ENCODE results near the gene CAMK1D. TPM values are rescaled to one million over a fixed set of nuclear protein-coding genes. Genes with fewer than 3 reads are reported as not detected.
A peak's percentile ranks its signal among the peaks of the same experiment; 100 is the strongest.

Gene CAMK1D
- total and polyA plus RNA-seq, 4 experiments from 2014 or later, result 5.2 to 22.2 (median 19.4) TPM

DNA sequence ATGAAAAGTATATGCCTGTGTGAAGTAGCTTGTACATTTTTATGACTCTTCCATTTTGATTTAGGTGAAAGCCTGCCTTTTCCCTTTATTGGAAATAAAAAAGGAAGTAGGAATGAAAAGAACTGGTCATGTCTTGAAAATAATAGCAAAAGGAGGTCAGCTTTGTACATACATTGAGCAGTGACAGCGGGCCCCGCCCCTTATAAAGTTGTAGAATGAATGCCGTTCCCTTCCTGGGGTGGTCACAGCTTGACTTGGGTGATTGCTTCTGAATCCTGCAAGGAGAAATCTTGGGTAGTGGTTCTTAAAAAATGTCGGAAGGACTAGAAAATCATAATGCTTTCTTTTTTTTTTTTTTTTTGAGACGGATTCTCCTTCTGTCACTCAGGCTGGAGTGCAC, 31.7 kb downstream of the CAMK1D start:
- Histone ChIP-seq H3K27me3 (ENCODE audit: insufficient read depth, low read length) (no peaks in the 10 kb centered on the region), H3K9me3 (ENCODE audit: control insufficient read depth in 1 of 2, low read length in 2 of 2) (no peaks in the 10 kb centered on the region), H3K36me3 (ENCODE audit: insufficient read depth, low read length) (no peaks in the 10 kb centered on the region), H3K27ac (ENCODE audit: low read depth, low read length) (no peak overlapping the region), H3K4me1 (ENCODE audit: insufficient read depth, low read length) (no peaks in the 10 kb centered on the region), H3K4me3 (ENCODE audit: low read length in 2 of 2) (no peak overlapping the region)
- H3K9me3 Mint-ChIP-seq, result peaks cover 0 to 18% (median 7%) of the 10 kb centered on the region in 8 donors
- ChIA-PET CTCF (ENCODE audit: partially characterized antibody) (no interaction called here), POLR2A (ENCODE audit: partially characterized antibody) (no interaction called here)
- H3K27me3 Mint-ChIP-seq, result no peaks in the 10 kb centered on the region
- intact Hi-C loops (cut with micrococcal nuclease), result no loop called here
- no peak overlapping the region for H3K4me3 Mint-ChIP-seq
- H3K36me3 Mint-ChIP-seq, result peaks cover 5 to 15% of the 10 kb centered on the region in 2 donors
- no peak for DNase-seq
- H3K4me1 Mint-ChIP-seq, result peaks cover 4 to 19% (median 8%) of the 10 kb centered on the region in 4 donors
- no peak overlapping the region for H3K27ac Mint-ChIP-seq

GRCh38 chr10:12381536-12382156, 32.3 kb downstream of the CAMK1D start:
- Histone ChIP-seq H3K4me1 (ENCODE audit: insufficient read depth, low read length) (no peaks in the 10 kb centered on the region), H3K4me3 (ENCODE audit: low read length in 2 of 2) (no peak overlapping the region), H3K36me3 (ENCODE audit: insufficient read depth, low read length) (no peaks in the 10 kb centered on the region), H3K27me3 (ENCODE audit: insufficient read depth, low read length) (no peaks in the 10 kb centered on the region), H3K27ac (ENCODE audit: low read depth, low read length) (no peak overlapping the region), H3K9me3 (ENCODE audit: control insufficient read depth in 1 of 2, low read length in 2 of 2) (no peaks in the 10 kb centered on the region)
- Mint-ChIP-seq H3K4me3 (no peak overlapping the region), H3K27ac (peak overlapping the region in 1 of 7 donors; percentile 70), H3K27me3 (no peaks in the 10 kb centered on the region), H3K36me3 (peaks cover 5 to 15% of the 10 kb centered on the region in 2 donors), H3K4me1 (peaks cover 4 to 19% (median 8%) of the 10 kb centered on the region in 4 donors), H3K9me3 (peaks cover 0 to 18% (median 7%) of the 10 kb centered on the region in 8 donors)
- no peak for DNase-seq
- intact Hi-C loops (cut with micrococcal nuclease), result no loop called here
- ChIA-PET CTCF (ENCODE audit: partially characterized antibody) (no interaction called here), POLR2A (ENCODE audit: partially characterized antibody) (no interaction called here)

GRCh38 chr10:12382157-12382548, 32.8 kb downstream of the CAMK1D start:
- POLR2A ChIA-PET (ENCODE audit: partially characterized antibody), result no interaction called here
- no peak overlapping the region for H3K4me3 ChIP-seq (ENCODE audit: low read length in 2 of 2)
- Mint-ChIP-seq H3K27me3 (no peaks in the 10 kb centered on the region), H3K9me3 (peaks cover 0 to 18% (median 7%) of the 10 kb centered on the region in 8 donors), H3K4me1 (peaks cover 3 to 16% (median 7%) of the 10 kb centered on the region in 4 donors), H3K36me3 (peaks cover 3 to 15% of the 10 kb centered on the region in 2 donors), H3K27ac (no peak overlapping the region), H3K4me3 (no peak overlapping the region)
- DNase-seq, result no peak
- H3K27me3 ChIP-seq (ENCODE audit: insufficient read depth, low read length), result no peaks in the 10 kb centered on the region
- CTCF ChIA-PET (ENCODE audit: partially characterized antibody), result no interaction called here
- H3K4me1 ChIP-seq (ENCODE audit: insufficient read depth, low read length), result no peaks in the 10 kb centered on the region
- intact Hi-C loops (cut with micrococcal nuclease), result no loop called here
- no peaks in the 10 kb centered on the region for H3K9me3 ChIP-seq (ENCODE audit: control insufficient read depth in 1 of 2, low read length in 2 of 2)
- no peak overlapping the region for H3K27ac ChIP-seq (ENCODE audit: low read depth, low read length)
- no peaks in the 10 kb centered on the region for H3K36me3 ChIP-seq (ENCODE audit: insufficient read depth, low read length)

DNA sequence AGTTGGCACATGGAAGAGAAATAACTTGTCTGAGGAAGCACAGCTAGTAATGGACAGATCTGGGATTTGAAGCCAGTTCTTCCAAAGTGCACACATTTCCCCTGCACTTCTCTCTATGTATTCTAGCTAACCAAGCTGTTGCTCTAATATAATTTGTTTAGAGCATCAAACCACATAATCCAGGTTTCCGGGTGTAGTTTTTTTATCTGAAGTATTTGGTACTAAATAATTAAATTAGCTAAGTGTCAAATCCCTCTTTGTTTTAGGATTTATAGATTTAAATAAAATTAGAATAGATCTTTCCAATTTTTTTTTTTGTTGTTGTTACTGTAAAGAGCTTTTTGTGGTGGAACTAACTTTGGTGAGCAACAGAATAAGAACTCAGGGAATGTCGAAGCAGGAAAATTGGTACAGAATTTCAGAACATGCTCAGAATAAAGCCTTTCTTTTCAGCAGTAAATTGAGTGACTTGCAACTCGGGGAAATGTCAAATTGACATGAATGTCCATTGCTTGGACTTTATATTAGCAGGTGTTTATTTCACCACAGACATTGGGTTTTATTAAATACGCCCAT, 33.7 kb downstream of the CAMK1D start:
- Histone ChIP-seq H3K27me3 (ENCODE audit: insufficient read depth, low read length) (no peaks in the 10 kb centered on the region), H3K4me3 (ENCODE audit: low read length in 2 of 2) (no peak overlapping the region), H3K9me3 (ENCODE audit: control insufficient read depth in 1 of 2, low read length in 2 of 2) (no peaks in the 10 kb centered on the region), H3K36me3 (ENCODE audit: insufficient read depth, low read length) (no peaks in the 10 kb centered on the region), H3K4me1 (ENCODE audit: insufficient read depth, low read length) (no peaks in the 10 kb centered on the region), H3K27ac (ENCODE audit: low read depth, low read length) (no peak overlapping the region)
- no peak for DNase-seq
- intact Hi-C loops (cut with micrococcal nuclease), result no loop called here
- ChIA-PET CTCF (ENCODE audit: partially characterized antibody) (no interaction called here), POLR2A (ENCODE audit: partially characterized antibody) (no interaction called here)
- Mint-ChIP-seq H3K9me3 (peaks cover 0 to 18% (median 7%) of the 10 kb centered on the region in 8 donors), H3K27ac (no peak overlapping the region), H3K27me3 (no peaks in the 10 kb centered on the region), H3K36me3 (peaks cover 2 to 15% of the 10 kb centered on the region in 2 donors), H3K4me3 (no peak overlapping the region), H3K4me1 (peaks cover 4 to 11% (median 8%) of the 10 kb centered on the region in 4 donors)

GRCh38 chr10:12384906-12385305, 35.6 kb downstream of the CAMK1D start:
- H3K4me1 ChIP-seq (ENCODE audit: insufficient read depth, low read length), result no peaks in the 10 kb centered on the region
- peak overlapping the region in 1 of 8 donors; percentile 4 for H3K4me3 Mint-ChIP-seq
- H3K27me3 ChIP-seq (ENCODE audit: insufficient read depth, low read length), result no peaks in the 10 kb centered on the region
- H3K9me3 Mint-ChIP-seq, result peaks cover 0 to 18% (median 7%) of the 10 kb centered on the region in 8 donors
- H3K4me3 ChIP-seq (ENCODE audit: low read length in 2 of 2), result no peak overlapping the region
- intact Hi-C loops (cut with micrococcal nuclease), result no loop called here
- CTCF ChIA-PET (ENCODE audit: partially characterized antibody), result no interaction called here
- no peak overlapping the region for H3K27ac Mint-ChIP-seq
- H3K27me3 Mint-ChIP-seq, result no peaks in the 10 kb centered on the region
- H3K36me3 Mint-ChIP-seq, result peaks cover 2 to 12% of the 10 kb centered on the region in 2 donors
- no peaks in the 10 kb centered on the region for H3K36me3 ChIP-seq (ENCODE audit: insufficient read depth, low read length)
- H3K27ac ChIP-seq (ENCODE audit: low read depth, low read length), result no peak overlapping the region
- no peaks in the 10 kb centered on the region for H3K9me3 ChIP-seq (ENCODE audit: control insufficient read depth in 1 of 2, low read length in 2 of 2)
- H3K4me1 Mint-ChIP-seq, result peaks cover 14 to 30% (median 23%) of the 10 kb centered on the region in 4 donors
- no peak for DNase-seq
- POLR2A ChIA-PET (ENCODE audit: partially characterized antibody), result no interaction called here

GRCh38 chr10:12387561-12388210, 38.3 kb downstream of the CAMK1D start:
- Mint-ChIP-seq H3K4me1 (peaks cover 18 to 39% (median 29%) of the 10 kb centered on the region in 4 donors), H3K27me3 (no peaks in the 10 kb centered on the region), H3K9me3 (peaks cover 0 to 18% (median 7%) of the 10 kb centered on the region in 8 donors), H3K27ac (peak overlapping the region in 2 of 7 donors; percentile 31 to 43), H3K4me3 (no peak overlapping the region), H3K36me3 (peaks cover 2 to 15% of the 10 kb centered on the region in 2 donors)
- DNase-seq, result no peak
- Histone ChIP-seq H3K36me3 (ENCODE audit: insufficient read depth, low read length) (no peaks in the 10 kb centered on the region), H3K27me3 (ENCODE audit: insufficient read depth, low read length) (no peaks in the 10 kb centered on the region), H3K9me3 (ENCODE audit: control insufficient read depth in 1 of 2, low read length in 2 of 2) (no peaks in the 10 kb centered on the region), H3K4me3 (ENCODE audit: low read length in 2 of 2) (no peak overlapping the region), H3K4me1 (ENCODE audit: insufficient read depth, low read length) (no peaks in the 10 kb centered on the region), H3K27ac (ENCODE audit: low read depth, low read length) (no peak overlapping the region)
- POLR2A ChIA-PET (ENCODE audit: partially characterized antibody), result no interaction called here
- intact Hi-C loops (cut with micrococcal nuclease), result no loop called here
- CTCF ChIA-PET (ENCODE audit: partially characterized antibody), result interaction anchor here (1.1 kb wide), 1 partner anchor 269 kb away, joined by 3 read pairs; no protein-coding TSS in a partner anchor

DNA sequence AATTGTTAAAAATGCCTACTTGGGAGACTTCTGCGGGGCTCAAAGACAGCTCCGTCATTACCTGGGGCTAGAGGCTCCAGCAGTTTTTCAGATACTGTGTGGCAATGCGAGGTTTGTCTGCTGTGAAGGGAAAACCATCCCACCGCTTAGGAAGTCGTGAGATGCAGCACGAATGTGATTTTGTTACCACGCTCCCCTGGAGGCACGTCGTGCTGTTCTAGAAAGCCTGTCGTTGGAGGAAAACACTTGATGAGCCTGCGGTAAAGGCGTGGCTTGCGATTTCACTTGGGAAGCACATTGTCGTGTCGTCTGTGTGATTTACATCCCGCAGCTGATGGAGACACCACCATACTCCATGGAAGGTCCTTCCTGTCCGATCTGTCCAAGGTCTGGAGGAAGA, 39.3 kb downstream of the CAMK1D start:
- Mint-ChIP-seq H3K4me1 (peaks cover 16 to 39% (median 29%) of the 10 kb centered on the region in 4 donors), H3K27me3 (no peaks in the 10 kb centered on the region), H3K4me3 (no peak overlapping the region), H3K27ac (no peak overlapping the region), H3K36me3 (peaks cover 0 to 14% of the 10 kb centered on the region in 2 donors), H3K9me3 (peaks cover 0 to 16% (median 7%) of the 10 kb centered on the region in 8 donors)
- H3K9me3 ChIP-seq (ENCODE audit: control insufficient read depth in 1 of 2, low read length in 2 of 2), result no peaks in the 10 kb centered on the region
- H3K36me3 ChIP-seq (ENCODE audit: insufficient read depth, low read length), result no peaks in the 10 kb centered on the region
- H3K27me3 ChIP-seq (ENCODE audit: insufficient read depth, low read length), result no peaks in the 10 kb centered on the region
- intact Hi-C loops (cut with micrococcal nuclease), result no loop called here
- no peaks in the 10 kb centered on the region for H3K4me1 ChIP-seq (ENCODE audit: insufficient read depth, low read length)
- no peak for DNase-seq
- no peak overlapping the region for H3K4me3 ChIP-seq (ENCODE audit: low read length in 2 of 2)
- H3K27ac ChIP-seq (ENCODE audit: low read depth, low read length), result no peak overlapping the region
- ChIA-PET CTCF (ENCODE audit: partially characterized antibody) (interaction anchor here (1.1 kb wide), 1 partner anchor 268 kb away, joined by 3 read pairs; no protein-coding TSS in a partner anchor), POLR2A (ENCODE audit: partially characterized antibody) (no interaction called here)
